ENCODE results near the gene ZCCHC10. TPM values are rescaled to one million over a fixed set of nuclear protein-coding genes. Genes with fewer than 3 reads are reported as not detected.
"Not testable (repeated sequence)": the region's sequence is repeated elsewhere in the genome, so short reads cannot be mapped to it uniquely, and the experiment has no call there.

The ZCCHC10 gene
- total and polyA plus RNA-seq, 3 donors from 2014 or later = 29.1 to 45.4 (median 35.7) TPM

- Histone ChIP-seq H3K4me1 (peaks cover 12% of the 10 kb centered on the region), H3K9me3 (no peaks in the 10 kb centered on the region), H3K27ac (no peak overlapping the region), H3K36me3 (ENCODE audit: low read depth, missing control alignments) (no peaks in the 10 kb centered on the region), H3K27me3 (no peaks in the 10 kb centered on the region), H3K4me3 (no peak overlapping the region)
- no peak for DNase-seq
- WGBS, 2 donors = 88 to 93% methylated on average over 4 of the region's 4 CpGs
- intact Hi-C loops (cut with DNase I; ENCODE audit: low total_unique reads) = no loop called here
- TF ChIP-seq POLR2A (IDR thresholded peaks at IDR 0.05) (no peak), CTCF (IDR thresholded peaks at IDR 0.05) (no peak)
Measured at GRCh38 chr5:132965120-132965519, 61.2 kb downstream of the ZCCHC10 start.

- Histone ChIP-seq H3K27me3 (no peaks in the 10 kb centered on the region), H3K4me1 (peaks cover 12% of the 10 kb centered on the region), H3K4me3 (peak within 1 kb of the TSS; percentile 89 to 95), H3K36me3 (ENCODE audit: low read depth, missing control alignments) (no peaks in the 10 kb centered on the region), H3K9me3 (no peaks in the 10 kb centered on the region), H3K27ac (peak within 1 kb of the TSS; percentile 99 to 100)
- intact Hi-C loops (cut with DNase I; ENCODE audit: low total_unique reads) = no loop called here
- peak; percentile 90 for TF ChIP-seq POLR2A (IDR thresholded peaks at IDR 0.05)
- no peak for TF ChIP-seq CTCF (IDR thresholded peaks at IDR 0.05)
- DNase-seq = peak; percentile 96
- WGBS, 2 donors = 0% methylated on average over 2 to 64 of the region's 98 CpGs
Measured at GRCh38 chr5:132963171-132964104, 62.9 kb downstream of the ZCCHC10 start, which contains the start of gene AFF4. Gene AFF4 (minus strand): TSS chr5:132963634. CDS start chr5:132937189, 26,445 bp downstream.

GRCh38 chr5:132962429-132963021 is 63.8 kb downstream of the ZCCHC10 start:
- H3K4me3 ChIP-seq = peak overlapping the region; percentile 89 to 95
- no peaks in the 10 kb centered on the region for H3K36me3 ChIP-seq (ENCODE audit: low read depth, missing control alignments)
- DNase-seq = peak; percentile 49
- intact Hi-C loops (cut with DNase I; ENCODE audit: low total_unique reads) = no loop called here
- H3K27ac ChIP-seq = peak overlapping the region; percentile 99 to 100
- no peaks in the 10 kb centered on the region for H3K27me3 ChIP-seq
- H3K9me3 ChIP-seq = no peaks in the 10 kb centered on the region
- H3K4me1 ChIP-seq = peaks cover 12% of the 10 kb centered on the region
- 0% methylated on average over 21 of the region's 21 CpGs for WGBS, 2 donors
- TF ChIP-seq POLR2A (IDR thresholded peaks at IDR 0.05) (no peak), CTCF (IDR thresholded peaks at IDR 0.05) (no peak)

GRCh38 chr5:132961887-132962286 is 64.5 kb downstream of the ZCCHC10 start:
- TF ChIP-seq POLR2A (IDR thresholded peaks at IDR 0.05) (no peak), CTCF (IDR thresholded peaks at IDR 0.05) (no peak)
- DNase-seq = peak; percentile 50
- H3K4me1 ChIP-seq = peaks cover 12% of the 10 kb centered on the region
- peak overlapping the region; percentile 99 to 100 for H3K27ac ChIP-seq
- H3K9me3 ChIP-seq = no peaks in the 10 kb centered on the region
- H3K4me3 ChIP-seq = peak overlapping the region; percentile 89 to 95
- no peaks in the 10 kb centered on the region for H3K36me3 ChIP-seq (ENCODE audit: low read depth, missing control alignments)
- no peaks in the 10 kb centered on the region for H3K27me3 ChIP-seq
- intact Hi-C loops (cut with DNase I; ENCODE audit: low total_unique reads) = no loop called here
- 3 to 6% methylated on average over 5 of the region's 5 CpGs for whole genome bisulfite sequencing, 2 donors

- DNase-seq; H3K36me3 ChIP-seq (ENCODE audit: low read depth, missing control alignments); H3K27me3 ChIP-seq; H3K9me3 ChIP-seq; intact Hi-C loops (cut with DNase I; ENCODE audit: low total_unique reads): not testable (repeated sequence)
- Histone ChIP-seq H3K27ac (peak overlapping the region; percentile 99 to 100), H3K4me3 (peak overlapping the region in 1 of 2 donors; percentile 95), H3K4me1 (peaks cover 12% of the 10 kb centered on the region)
- WGBS, 2 donors = 51 to 72% methylated on average over 11 of the region's 11 CpGs
Measured at GRCh38 chr5:132961123-132961815, 65.1 kb downstream of the ZCCHC10 start.

GRCh38 chr5:132956166-132956799 is 70.1 kb downstream of the ZCCHC10 start:
- WGBS, 2 donors = 79 to 82% methylated on average over 6 of the region's 6 CpGs
- H3K9me3 ChIP-seq; H3K36me3 ChIP-seq (ENCODE audit: low read depth, missing control alignments); H3K4me1 ChIP-seq; DNase-seq; H3K27me3 ChIP-seq; H3K27ac ChIP-seq; intact Hi-C loops (cut with DNase I; ENCODE audit: low total_unique reads); H3K4me3 ChIP-seq: not testable (repeated sequence)

All from testis (tissue), 3 donors.